Upper lobe of left lung (tissue), 6 donors: ENCODE data around the gene TPH2. TPM values are rescaled to one million over a fixed set of nuclear protein-coding genes. Genes with fewer than 3 reads are reported as not detected.

ENCODE experiments used
- ATAC-seq, 2 donors: fragments of 200-7000 bp; cut with Tn5 transposase; one replicate each; pipeline ENCODE4 v1.9.1; 2022; ENCODE audit warnings: mild to moderate bottlenecking in 2 of 2, moderate library complexity in 2 of 2; ENCODE audit not compliant: low FRiP score in 2 of 2
- DNase-seq, 2 donors: peaks; one replicate each; pipeline ENCODE4 v3.0.0-alpha.2; 2019 to 2020
- H3K27ac ChIP-seq, 4 donors: fragments of 200-600 bp; sonication (generic); one replicate each; pipeline ENCODE4 v1.5.1; 2016 to 2019
- H3K27me3 ChIP-seq, 4 donors: fragments of 200-600 bp; sonication (generic); one replicate each; pipeline ENCODE4 v1.5.1; 2017 to 2019
- H3K36me3 ChIP-seq, 4 donors: fragments of 200-600 bp; sonication (generic); one replicate each; pipeline ENCODE4 v1.5.1; 2016 to 2019
- H3K4me1 ChIP-seq, 4 donors: fragments of 200-600 bp; sonication (generic); one replicate each; pipeline ENCODE4 v1.5.1; 2018 to 2019
- H3K4me3 ChIP-seq, 4 donors: fragments of 200-600 bp; sonication (generic); one replicate each; pipeline ENCODE4 v1.5.1; 2017 to 2019; ENCODE audit warnings: mild to moderate bottlenecking in 2 of 4, moderate library complexity in 1 of 4
- H3K9me3 ChIP-seq, 4 donors: fragments of 200-600 bp; sonication (generic); one replicate each; pipeline ENCODE4 v1.5.1; 2018 to 2019
- CTCF ChIP-seq, 6 experiments: fragments of 450-650 bp in 4 of 6; fragments of 200-600 bp in 2 of 6; sonication (generic) in 2 of 6; IDR thresholded peaks; one replicate each; pipeline ENCODE4 v1.5.1; 2016 to 2019; ENCODE audit warnings: antibody characterized with exemption in 6 of 6
- EP300 ChIP-seq, 4 donors: sonication (generic); formaldehyde crosslinking; IDR thresholded peaks; one replicate each; pipeline ENCODE4 v1.5.1; 2017; ENCODE audit warnings: antibody characterized with exemption in 4 of 4, control low read depth in 2 of 4
- POLR2A ChIP-seq, 4 donors: fragments of 450-650 bp; IDR thresholded peaks; one replicate each; pipeline ENCODE4 v1.5.1; 2016 to 2017; ENCODE audit warnings: antibody characterized with exemption in 4 of 4, mild to moderate bottlenecking in 2 of 4
- POLR2AphosphoS5 ChIP-seq, 2 donors: sonication (generic); formaldehyde crosslinking; IDR thresholded peaks; one replicate each; pipeline ENCODE4 v1.5.1; 2017; ENCODE audit warnings: antibody characterized with exemption in 2 of 2
- WGBS, 2 donors: methylation state at CpG; one replicate each; pipeline ENCODE4 v1.1.5; 2017 to 2018; 5-methylcytosine and 5-hydroxymethylcytosine counted together
- total RNA-seq, 6 donors: library from RNA; depleted of rRNA in 4 of 6; stranded (reverse); fragments of >200 nt in 4 of 6; gene quantifications; one replicate each; pipeline versions ENCODE4 v1.1.0 to v1.2.1, GENCODE V29; 2016 to 2021
- donor health status: DM: no; HTN: no; CAD: no; lungs with moderate emphysema.
- donor health status: DM: no; HTN: yes; CAD: no; lungs with severe emphysema.

The TPH2 gene
- total RNA-seq, 6 donors from 2014 or later = 0.61 TPM; not detected in 5

GRCh38 chr12:72031066-72031465, 92.4 kb downstream of the TPH2 start:
- no peaks in the 10 kb centered on the region for H3K4me1 ChIP-seq
- 67 to 89% methylated on average over 3 of the region's 3 CpGs for WGBS, 2 donors
- H3K27me3 ChIP-seq = no peaks in the 10 kb centered on the region
- ATAC-seq = no peak
- no peak overlapping the region for H3K4me3 ChIP-seq
- TF ChIP-seq POLR2AphosphoS5 (IDR thresholded peaks at IDR 0.05) = no peak
- TF ChIP-seq EP300 (IDR thresholded peaks at IDR 0.05) = no peak
- no peak for TF ChIP-seq POLR2A (IDR thresholded peaks at IDR 0.05)
- TF ChIP-seq CTCF (IDR thresholded peaks at IDR 0.05) = no peak
- DNase-seq = no peak
- H3K36me3 ChIP-seq = no peaks in the 10 kb centered on the region
- H3K9me3 ChIP-seq = no peaks in the 10 kb centered on the region
- no peak overlapping the region for H3K27ac ChIP-seq

DNA sequence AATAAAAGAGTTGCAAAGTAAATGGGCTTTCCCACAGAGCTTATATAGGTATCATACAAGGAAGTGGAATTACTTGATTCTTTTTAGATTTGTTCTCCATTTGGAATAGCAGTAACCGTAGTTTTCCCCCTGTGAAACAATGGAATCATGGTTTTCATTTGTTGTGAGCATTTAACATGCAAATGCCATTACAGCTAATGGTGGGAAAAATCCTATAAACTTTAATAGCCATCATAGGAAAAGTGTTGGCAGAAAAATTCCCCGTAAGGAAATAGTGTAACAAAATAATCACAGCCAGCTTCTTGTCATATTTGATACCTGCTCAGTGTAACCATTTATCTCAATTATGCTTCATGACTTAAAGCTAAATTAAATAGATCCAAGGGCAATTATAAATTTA, 95.3 kb downstream of the TPH2 start:
- ATAC-seq = no peak
- Histone ChIP-seq H3K9me3 (no peaks in the 10 kb centered on the region), H3K27ac (no peak overlapping the region), H3K4me1 (no peaks in the 10 kb centered on the region), H3K36me3 (no peaks in the 10 kb centered on the region), H3K27me3 (no peaks in the 10 kb centered on the region), H3K4me3 (no peak overlapping the region)
- 86 to 92% methylated on average over 2 of the region's 2 CpGs for WGBS, 2 donors
- DNase-seq = no peak
- TF ChIP-seq EP300 (IDR thresholded peaks at IDR 0.05) = no peak
- TF ChIP-seq CTCF (IDR thresholded peaks at IDR 0.05) = no peak
- no peak for TF ChIP-seq POLR2A (IDR thresholded peaks at IDR 0.05)
- TF ChIP-seq POLR2AphosphoS5 (IDR thresholded peaks at IDR 0.05) = no peak

DNA sequence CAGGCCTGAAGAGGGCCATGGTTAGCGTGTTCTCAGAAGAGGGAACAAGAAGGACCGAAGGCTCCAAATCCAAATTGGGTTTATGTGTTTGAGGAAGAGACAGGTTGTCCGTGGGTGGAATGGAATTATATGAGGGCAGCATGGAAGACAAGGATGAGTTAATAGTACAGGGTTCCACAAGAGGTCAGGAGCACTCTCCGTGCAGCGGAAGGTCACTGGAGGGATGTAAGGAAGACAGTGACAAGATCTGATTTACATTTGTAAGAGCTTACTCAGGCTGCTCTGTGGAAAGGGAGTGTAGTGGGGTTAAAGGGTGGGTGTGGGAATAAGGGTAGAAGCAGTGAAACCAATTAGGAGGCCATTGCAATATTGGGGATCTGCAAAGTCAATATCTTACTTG, 97.0 kb downstream of the TPH2 start:
- no peaks in the 10 kb centered on the region for H3K36me3 ChIP-seq
- no peak for DNase-seq
- peaks cover 0 to 3% (median 0%) of the 10 kb centered on the region in 4 donors for H3K9me3 ChIP-seq
- TF ChIP-seq EP300 (IDR thresholded peaks at IDR 0.05) = no peak
- no peak for TF ChIP-seq CTCF (IDR thresholded peaks at IDR 0.05)
- TF ChIP-seq POLR2A (IDR thresholded peaks at IDR 0.05) = no peak
- TF ChIP-seq POLR2AphosphoS5 (IDR thresholded peaks at IDR 0.05) = no peak
- no peaks in the 10 kb centered on the region for H3K4me1 ChIP-seq
- no peak overlapping the region for H3K27ac ChIP-seq
- ATAC-seq = no peak
- H3K27me3 ChIP-seq = no peaks in the 10 kb centered on the region
- 70 to 80% methylated on average over 5 of the region's 5 CpGs for WGBS, 2 donors
- H3K4me3 ChIP-seq = no peak overlapping the region

GRCh38 chr12:72036393-72036792, 97.7 kb downstream of the TPH2 start:
- Histone ChIP-seq H3K27ac (no peak overlapping the region), H3K9me3 (peaks cover 0 to 3% (median 0%) of the 10 kb centered on the region in 4 donors), H3K36me3 (no peaks in the 10 kb centered on the region), H3K4me3 (no peak overlapping the region), H3K4me1 (no peaks in the 10 kb centered on the region), H3K27me3 (no peaks in the 10 kb centered on the region)
- WGBS, 2 donors = 36 to 39% methylated on average over 1 of the region's 1 CpG
- ATAC-seq (no peak), DNase-seq (no peak)
- no peak for TF ChIP-seq CTCF (IDR thresholded peaks at IDR 0.05)
- TF ChIP-seq POLR2A (IDR thresholded peaks at IDR 0.05) = no peak
- no peak for TF ChIP-seq POLR2AphosphoS5 (IDR thresholded peaks at IDR 0.05)
- no peak for TF ChIP-seq EP300 (IDR thresholded peaks at IDR 0.05)

DNA sequence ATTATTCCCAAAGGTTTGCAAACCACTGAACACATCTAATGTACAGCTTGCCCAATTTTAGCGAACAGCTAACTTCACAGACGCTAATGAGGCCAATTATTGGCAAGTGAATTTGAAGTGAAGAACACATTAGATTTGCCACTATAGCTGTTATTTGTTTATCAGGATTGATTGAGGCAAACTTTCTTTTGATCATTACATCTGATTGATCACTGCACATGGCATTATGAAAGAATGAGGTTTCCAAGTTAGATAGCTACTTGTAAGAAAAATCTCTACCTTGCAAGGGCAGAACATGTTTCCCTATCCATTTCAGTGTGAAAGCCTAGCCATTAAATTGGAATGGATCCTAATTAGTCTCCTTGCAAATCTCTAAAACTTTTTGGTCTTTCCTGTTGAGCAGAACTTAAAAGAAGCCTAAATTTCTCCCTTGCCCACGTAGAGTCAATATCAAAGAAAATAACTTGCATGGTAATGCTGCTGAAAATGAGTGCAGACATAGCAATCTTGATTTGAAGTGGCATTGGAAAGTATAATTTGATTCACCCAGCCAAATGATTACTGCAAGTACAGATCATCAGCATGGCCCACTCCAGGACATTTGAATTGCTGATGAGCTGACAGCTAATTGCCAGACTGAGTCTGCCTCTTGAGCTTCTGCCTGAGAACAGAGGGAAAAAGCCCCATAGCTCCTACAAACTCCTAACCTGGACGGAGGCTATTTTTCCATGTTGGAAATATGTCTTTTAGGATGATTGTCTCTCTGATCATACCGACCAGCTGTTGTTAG, 98.6 kb downstream of the TPH2 start:
- H3K27me3 ChIP-seq = no peaks in the 10 kb centered on the region
- no peaks in the 10 kb centered on the region for H3K4me1 ChIP-seq
- peaks cover 0 to 3% (median 0%) of the 10 kb centered on the region in 4 donors for H3K9me3 ChIP-seq
- TF ChIP-seq CTCF (IDR thresholded peaks at IDR 0.05) = no peak
- no peak for TF ChIP-seq EP300 (IDR thresholded peaks at IDR 0.05)
- no peak for TF ChIP-seq POLR2A (IDR thresholded peaks at IDR 0.05)
- no peak for TF ChIP-seq POLR2AphosphoS5 (IDR thresholded peaks at IDR 0.05)
- ATAC-seq = no peak
- no peak overlapping the region for H3K27ac ChIP-seq
- no peak overlapping the region for H3K4me3 ChIP-seq
- 78 to 83% methylated on average over 5 of the region's 5 CpGs for WGBS, 2 donors
- no peak for DNase-seq
- H3K36me3 ChIP-seq = no peaks in the 10 kb centered on the region
